T-helper 2 cell treated with Interferon-gamma antibody and Interleukin-4, amounts not matched to agents 100 ng/mL and 5 ng/mL, for 36 hours (primary cell): ENCODE data around the gene CBFA2T3. TPM values are rescaled to one million over a fixed set of nuclear protein-coding genes. Genes with fewer than 3 reads are reported as not detected.

Experiments used
- intact Hi-C: fragments of 100-400 bp; cut with micrococcal nuclease; formaldehyde crosslinking; loops from one replicate; pipeline ENCODE4 v1.15.1; 2023
- total RNA-seq: library from RNA; stranded (reverse); gene quantifications from 2 replicates; pipeline ENCODE4 v1.2.3, GENCODE V29; 2022

The CBFA2T3 gene
- total RNA-seq, 1 donor from 2014 or later = 0.73 TPM

DNA sequence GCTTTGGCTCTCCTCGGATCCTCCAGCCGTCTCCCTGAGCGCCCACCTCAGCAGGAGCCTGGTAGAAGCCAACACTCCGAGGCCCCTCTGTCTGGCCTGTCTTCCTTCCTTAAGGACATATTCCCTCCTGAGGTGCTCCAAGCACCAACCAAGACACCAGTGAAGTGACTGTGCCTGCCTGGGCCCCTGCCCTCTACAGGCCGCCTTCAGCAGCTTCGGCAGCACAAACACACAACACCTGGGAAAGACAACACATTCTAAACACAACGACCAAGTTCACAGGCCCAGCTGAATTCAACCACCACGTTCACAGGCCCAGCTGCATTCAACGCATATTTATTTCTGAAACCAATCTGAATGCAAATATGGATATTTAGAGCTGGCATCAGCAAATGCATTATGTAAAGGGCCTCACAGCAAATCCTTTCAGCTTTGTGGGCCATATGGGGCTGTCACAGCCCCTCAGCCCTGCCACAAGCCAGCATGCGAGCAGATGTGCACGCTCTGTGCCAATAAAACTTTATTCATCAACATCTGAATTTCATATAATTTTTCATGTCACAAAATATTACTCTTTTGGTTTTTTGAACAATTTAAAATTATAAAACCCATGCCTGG, 132.5 kb downstream of the CBFA2T3 start:
- intact Hi-C loops = no loop called here

GRCh38 chr16:88843256-88843655, 133.8 kb downstream of the CBFA2T3 start:
- intact Hi-C loops = no loop called here

GRCh38 chr16:88842806-88843205, 134.2 kb downstream of the CBFA2T3 start:
- intact Hi-C loops = no loop called here

DNA sequence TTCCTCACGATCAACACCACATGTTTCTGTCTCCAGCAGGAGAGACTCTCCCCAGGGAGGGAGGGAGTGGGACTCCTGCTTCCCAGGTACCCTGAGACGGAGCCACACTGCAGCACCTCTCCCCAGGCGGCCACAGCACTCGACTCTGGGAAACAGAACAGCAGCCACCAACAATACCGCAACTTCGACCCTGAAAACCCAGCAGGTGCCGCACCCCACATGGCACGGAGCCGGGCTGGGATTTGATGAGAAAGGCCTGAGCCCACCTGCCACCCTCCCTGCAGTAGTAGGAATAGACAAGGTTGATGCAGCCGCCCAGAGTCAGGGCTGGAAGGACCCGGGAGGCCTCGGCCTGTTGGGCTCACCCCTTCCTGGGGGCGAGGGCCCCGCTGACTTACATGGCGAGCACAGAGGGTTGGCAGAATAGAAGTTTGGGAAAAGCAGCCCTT, 134.7 kb downstream of the CBFA2T3 start:
- intact Hi-C loops = no loop called here

- intact Hi-C loops = no loop called here
These were observed 135.3 kb downstream of the CBFA2T3 start for GRCh38 chr16:88841521-88842307.

GRCh38 chr16:88840600-88841215, 136.3 kb downstream of the CBFA2T3 start:
- intact Hi-C loops = no loop called here

- intact Hi-C loops = no loop called here
These were observed 137.0 kb downstream of the CBFA2T3 start for GRCh38 chr16:88839745-88840599.

DNA sequence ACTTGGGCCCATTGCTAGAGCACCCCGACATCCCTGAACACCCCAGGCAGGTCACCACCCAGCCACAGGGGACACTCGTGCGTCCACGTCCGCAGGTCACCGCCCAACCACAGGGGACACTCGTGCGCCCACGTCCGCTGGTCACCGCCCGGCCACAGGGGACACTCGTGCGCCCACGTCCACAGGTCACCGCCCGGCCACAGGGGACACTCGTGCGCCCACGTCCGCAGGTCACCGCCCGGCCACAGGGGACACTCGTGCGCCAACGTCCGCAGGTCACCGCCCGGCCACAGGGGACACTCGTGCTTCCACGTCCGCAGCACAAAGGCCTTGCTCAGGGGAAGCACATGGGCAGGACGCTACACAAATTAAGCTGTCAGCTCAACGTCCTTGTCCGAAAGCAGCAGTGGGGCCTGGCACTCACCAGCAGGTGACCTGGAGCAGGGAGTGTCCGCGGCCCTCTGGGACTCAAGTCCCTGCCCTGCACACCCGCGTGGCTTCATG, 137.9 kb downstream of the CBFA2T3 start:
- intact Hi-C loops = no loop called here

DNA sequence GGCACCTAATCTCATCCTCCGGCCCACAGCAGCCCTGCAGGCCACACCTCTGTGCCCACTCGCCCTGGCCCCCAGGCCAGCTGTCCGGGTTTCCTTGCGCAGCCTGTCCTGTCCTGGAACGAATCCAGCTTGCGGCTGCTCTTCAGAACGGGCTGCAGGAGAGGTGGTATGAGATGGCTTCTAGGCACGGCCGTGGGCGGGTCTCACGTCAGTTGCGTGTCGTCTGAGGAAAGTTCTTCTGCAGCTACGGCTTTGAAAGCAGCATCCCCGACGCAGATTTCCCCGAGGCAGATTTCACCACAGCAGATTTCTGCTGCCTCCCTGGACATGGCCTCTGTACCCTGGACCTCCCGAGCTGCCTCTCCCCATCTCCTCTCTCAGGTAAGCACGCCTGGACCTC, 138.4 kb downstream of the CBFA2T3 start:
- intact Hi-C loops = no loop called here

GRCh38 chr16:88837806-88838205, 139.2 kb downstream of the CBFA2T3 start:
- intact Hi-C loops = no loop called here

DNA sequence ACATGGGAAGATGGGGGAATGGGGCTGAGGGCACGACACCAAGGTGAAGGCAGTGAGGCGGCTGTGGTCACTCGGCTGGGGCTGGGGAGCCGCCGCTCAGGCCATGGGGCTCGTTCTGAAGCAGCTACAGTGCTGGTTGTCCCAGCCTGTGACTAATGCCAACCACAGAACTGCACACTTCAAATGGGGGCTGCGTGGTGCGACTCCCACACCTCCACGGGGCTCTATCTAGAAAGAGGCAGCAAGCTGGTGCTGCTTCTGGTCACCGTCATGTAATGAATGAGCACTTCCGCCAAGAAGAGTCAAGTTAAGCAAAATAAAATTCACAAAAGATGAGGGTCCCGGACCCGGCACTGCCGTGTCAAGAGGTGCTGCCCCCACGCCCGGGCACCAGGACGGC, 140.2 kb downstream of the CBFA2T3 start:
- intact Hi-C loops = no loop called here

- intact Hi-C loops = no loop called here
These were observed 141.2 kb downstream of the CBFA2T3 start for GRCh38 chr16:88835818-88836217.

DNA sequence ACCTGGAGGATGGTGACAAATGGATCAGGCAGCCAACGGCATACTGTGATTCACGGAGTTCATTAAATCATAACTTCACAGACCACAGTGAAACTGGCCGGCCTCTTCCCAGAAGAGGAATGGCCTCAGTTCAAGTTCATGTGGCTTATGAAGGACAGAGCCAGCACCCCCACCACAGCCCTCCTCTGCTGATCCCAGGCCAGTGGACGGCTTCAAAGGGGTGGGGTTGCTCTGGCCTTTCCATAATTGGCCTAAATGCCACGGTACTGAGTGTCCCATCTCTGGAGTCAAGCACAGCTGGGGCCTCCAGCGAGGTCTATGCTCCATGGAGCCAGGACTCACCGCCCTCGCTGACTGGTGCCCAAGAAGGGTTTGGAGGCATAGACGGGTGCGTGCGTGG, 141.6 kb downstream of the CBFA2T3 start:
- intact Hi-C loops = no loop called here

DNA sequence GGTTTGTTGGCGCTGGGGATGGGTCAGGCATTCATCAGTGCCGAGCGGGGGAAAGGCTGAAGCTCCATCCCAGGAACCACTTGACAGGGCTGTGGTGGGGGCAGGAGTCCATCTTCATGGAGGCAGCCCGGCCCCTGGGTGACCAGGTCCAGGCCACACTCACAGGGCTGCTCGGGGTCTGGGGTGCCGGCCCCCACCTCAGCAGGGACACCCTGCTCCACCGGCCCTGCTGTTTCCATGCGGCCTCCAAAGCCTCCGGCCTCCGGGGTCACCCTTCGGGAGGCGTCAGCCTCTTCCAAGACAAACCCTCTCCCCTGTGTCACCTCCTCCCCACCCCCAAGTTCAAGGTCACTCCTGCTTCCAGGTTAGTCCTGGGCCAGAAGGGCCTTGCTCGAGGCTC, 142.3 kb downstream of the CBFA2T3 start:
- intact Hi-C loops = no loop called here

DNA sequence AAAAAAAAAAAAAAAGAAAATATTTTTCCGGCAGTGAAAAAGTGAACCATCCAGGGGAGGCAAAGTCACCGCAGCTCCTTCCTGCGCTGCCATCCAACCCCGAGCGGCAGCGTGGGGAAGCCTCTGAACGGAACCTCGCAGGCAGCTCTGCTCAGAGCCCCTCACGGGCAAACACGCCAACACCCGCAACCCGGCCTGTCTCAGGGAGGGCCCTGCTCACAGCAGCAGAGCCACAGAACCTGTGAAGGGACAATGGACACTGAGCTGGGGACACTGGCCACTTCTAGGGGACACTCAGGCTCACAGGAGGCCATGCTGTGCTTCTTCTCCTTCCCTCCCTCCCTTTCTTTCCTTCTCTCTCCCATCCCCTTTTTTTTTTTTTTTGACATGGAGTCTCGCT, 143.9 kb downstream of the CBFA2T3 start:
- intact Hi-C loops = no loop called here

DNA sequence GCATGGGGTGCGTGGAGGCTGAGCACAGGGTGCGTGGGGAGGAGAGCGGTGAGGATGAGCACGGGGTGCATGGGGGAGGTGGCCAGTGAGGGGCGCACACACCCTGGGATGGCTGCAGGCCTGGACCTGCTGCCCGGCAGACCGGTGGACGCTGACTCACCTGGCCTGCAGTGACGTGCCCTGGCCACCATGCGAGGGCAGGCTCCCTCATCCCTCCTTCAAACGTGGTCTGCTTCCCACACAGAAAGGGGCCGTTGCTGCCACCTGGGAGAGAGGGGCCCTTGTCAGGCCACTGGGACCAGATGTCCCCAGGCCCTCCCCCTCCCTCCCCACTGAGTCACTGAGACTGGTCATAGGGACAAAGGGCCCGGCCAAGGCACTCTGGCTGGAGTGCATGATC, 145.2 kb downstream of the CBFA2T3 start:
- intact Hi-C loops = no loop called here

DNA sequence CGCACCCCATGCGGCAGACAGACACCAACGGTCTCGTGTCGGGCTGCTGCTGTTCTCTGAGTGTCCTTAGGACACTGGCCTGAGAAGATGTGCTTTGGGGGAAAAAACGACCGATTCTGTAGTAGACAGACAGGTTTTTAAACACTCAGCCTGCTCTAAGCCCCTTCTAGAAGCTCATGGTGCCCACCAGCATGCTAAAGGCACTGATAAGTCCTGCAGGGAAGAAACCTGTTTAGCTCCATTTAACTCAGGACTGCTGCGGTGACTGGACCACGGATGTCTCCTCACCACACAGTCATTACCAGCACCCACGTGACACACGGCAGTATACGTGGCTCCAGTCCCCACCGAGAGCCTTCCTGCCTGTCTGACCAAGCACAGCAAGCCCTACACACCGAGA, 146.2 kb downstream of the CBFA2T3 start:
- intact Hi-C loops = no loop called here

- intact Hi-C loops = no loop called here
These were observed 146.7 kb downstream of the CBFA2T3 start for GRCh38 chr16:88830258-88830657.

DNA sequence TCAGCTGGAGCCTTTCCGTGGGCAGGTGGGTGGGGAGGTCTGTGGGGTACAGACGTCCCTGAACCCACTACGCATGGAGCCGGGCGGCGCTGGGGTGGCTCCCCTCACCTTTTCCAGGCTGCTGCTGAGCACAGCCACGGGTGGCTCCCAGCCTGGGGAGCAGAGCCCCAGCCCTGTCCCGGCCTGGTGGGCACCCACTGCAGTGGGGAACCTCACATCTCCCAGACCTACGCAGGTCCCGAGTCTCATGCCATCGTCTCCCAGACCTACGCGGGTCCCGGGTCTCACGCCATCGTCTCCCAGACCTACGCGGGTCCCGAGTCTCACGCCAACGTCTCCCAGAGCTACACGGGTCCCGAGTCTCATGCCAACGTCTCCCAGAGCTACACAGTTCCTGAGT, 148.3 kb downstream of the CBFA2T3 start:
- intact Hi-C loops = no loop called here

GRCh38 chr16:88827727-88828126, 149.3 kb downstream of the CBFA2T3 start:
- intact Hi-C loops = no loop called here

DNA sequence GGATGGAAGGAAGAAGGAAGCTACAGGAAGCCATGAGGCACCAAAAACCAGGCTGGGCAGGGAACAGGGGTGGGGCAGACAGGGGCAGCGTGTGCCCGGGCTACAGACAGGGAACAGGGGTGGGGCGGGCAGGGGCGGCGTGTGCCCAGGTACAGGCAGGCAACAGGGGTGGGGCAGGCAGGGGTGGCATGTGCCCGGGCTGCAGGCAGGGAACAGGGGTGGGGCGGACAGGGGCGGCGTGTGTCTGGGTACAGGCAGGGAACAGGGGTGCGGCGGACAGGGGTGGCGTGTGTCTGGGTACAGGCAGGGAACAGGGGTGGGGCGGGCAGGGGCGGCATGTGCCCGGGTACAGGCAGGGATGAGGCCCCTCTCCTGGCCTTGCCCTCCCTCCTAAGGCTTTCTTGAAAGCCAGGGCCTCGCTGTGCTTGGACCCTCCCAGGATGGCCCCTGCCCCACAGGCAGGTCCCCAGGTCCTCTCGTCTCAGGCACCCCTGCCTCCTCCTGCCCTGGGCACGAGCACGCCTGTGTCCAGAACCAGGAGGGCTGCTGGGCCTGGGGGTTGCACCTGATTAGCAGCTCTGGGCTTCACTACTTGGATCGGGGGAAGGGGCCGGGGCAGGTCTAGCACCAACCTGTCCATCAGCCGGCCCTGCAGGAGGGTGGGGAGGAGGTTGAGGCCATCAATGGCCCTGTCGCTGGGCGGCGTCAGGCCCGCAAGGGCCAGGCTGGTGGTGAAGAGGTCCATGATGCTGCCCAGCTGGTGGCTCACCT, 150.8 kb downstream of the CBFA2T3 start:
- intact Hi-C loops = no loop called here
